Measurements from ENCODE around the gene NXPH3.

The NXPH3 gene

DNA sequence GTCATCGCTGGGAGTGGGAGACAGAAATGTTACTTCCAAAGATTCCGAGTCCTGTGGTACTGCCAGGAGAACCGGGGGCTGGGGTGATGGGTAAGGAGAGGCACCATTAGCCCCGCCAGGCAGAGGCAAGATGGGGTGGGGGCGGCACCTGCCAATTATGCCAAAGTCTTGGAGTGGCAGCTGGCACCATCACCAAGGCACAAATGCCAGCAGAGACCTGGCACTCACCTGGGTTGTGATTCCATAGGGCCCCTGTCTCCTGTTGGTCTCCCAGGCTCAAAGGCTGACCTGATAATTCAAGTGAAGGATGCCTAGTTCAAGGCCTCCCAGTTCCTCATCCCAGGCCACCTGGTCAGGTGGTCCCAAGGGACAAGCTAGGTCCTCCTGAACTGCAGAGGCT lies 7.6 kb downstream of the NXPH3 start:
- H3K4me3 ChIP-seq (ENCODE audit: low read depth, low read length), result no peak overlapping the region
- H3K36me3 ChIP-seq (replicated peaks), result no peaks in the 10 kb centered on the region
- no peaks in the 10 kb centered on the region for H3K27me3 ChIP-seq (replicated peaks)
- no peak for DNase-seq
- no peak overlapping the region for H3K27ac ChIP-seq
- TF ChIP-seq CTCF (IDR thresholded peaks at IDR 0.05; ENCODE audit: low read depth, low read length, missing control alignments), result no peak
- in situ Hi-C loops (cut with HindIII; ENCODE audit: low pct_ligation_motif_present, low sequenced_read_pairs), result no loop called here

DNA sequence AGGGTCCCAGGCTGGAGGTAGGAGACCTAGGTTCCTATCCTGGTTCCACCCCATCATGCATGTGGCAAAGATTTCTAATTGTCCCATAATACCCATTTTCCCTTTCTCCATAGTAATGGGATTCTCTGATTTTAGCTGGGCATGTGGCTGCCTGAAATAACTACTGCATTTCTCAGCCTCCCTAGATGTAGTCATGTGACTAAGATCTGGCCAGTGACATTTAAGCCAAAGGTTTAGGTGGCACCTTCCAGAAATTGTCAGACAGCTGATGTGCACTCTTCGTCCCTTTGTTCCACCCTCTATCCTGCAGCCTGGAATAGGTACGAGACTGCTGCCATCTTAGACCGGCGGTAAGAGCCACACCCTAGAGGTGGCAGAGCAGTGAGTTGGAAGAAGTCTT lies 8.2 kb downstream of the NXPH3 start:
- Histone ChIP-seq H3K27ac (no peak overlapping the region), H3K27me3 (replicated peaks) (no peaks in the 10 kb centered on the region), H3K36me3 (replicated peaks) (no peaks in the 10 kb centered on the region), H3K4me3 (ENCODE audit: low read depth, low read length) (no peak overlapping the region)
- no peak for TF ChIP-seq CTCF (IDR thresholded peaks at IDR 0.05; ENCODE audit: low read depth, low read length, missing control alignments)
- in situ Hi-C loops (cut with HindIII; ENCODE audit: low pct_ligation_motif_present, low sequenced_read_pairs), result no loop called here
- no peak for DNase-seq

DNA sequence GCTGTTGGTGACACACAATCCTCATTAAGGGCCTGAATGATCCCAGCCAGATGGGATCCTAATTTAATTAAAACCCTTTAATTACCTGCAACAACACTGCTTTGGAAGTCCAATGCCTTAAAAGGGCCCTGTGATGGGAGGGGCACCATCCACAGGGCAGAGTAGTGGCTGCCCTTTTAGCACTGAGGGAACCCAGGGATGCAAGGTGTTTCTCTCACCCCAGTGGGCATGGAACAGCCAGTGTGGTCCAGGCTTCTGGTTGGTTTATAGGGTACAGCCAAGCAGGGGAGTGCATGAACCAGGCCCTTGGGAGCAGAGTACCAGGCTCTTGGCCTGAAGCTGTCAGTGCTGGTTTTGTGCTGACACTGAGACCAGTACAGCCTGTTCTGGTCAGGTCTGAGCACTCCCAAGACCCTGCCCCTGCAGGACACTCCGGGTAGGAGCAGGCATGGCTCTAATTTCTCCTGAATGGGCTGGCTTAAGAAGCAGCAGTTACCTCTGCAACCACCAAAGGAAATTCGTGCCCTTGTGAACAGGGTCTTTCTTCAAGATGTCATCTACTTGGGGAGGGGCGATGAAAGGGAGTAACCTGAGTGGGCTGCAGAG lies 9.9 kb downstream of the NXPH3 start:
- peak; percentile 59 for TF ChIP-seq CTCF (IDR thresholded peaks at IDR 0.05; ENCODE audit: low read depth, low read length, missing control alignments)

DNA sequence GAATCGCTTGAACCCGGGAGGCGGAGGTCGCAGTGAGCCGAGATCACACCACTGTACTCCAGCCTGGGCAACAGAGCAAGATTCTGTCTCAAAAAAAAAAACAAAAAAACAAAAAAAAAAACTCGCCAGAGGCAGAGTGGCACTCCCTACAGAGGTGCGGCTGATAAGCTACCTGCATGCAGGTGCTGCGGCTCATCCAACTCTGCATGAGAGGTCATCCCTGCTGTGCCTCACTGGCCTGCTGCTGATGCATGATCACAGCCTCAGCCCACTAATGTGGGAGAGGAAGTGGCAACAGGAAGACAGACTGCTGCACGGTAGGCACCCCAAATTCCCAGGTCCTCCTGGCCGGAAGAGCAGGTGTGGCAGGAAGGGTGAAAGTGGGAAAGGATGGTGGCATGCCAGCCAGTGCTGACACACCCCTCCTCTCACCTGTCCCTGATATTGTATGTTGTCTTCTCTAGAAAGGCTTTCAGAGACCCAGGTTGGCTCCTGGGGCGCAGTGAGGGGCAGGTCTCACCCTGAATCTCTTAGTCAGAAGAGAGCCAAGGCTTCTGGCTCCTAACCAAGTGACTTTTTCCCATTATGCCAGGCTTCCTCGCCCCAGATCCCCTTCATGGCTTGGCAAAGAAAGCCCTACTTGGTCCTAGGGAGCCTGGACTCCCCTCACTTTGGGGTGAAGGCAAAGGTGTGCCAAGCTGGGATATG lies 11.8 kb downstream of the NXPH3 start:
- H3K27ac ChIP-seq, result no peak overlapping the region
- H3K4me3 ChIP-seq (ENCODE audit: low read depth, low read length), result no peak overlapping the region
- in situ Hi-C loops (cut with HindIII; ENCODE audit: low pct_ligation_motif_present, low sequenced_read_pairs), result no loop called here
- H3K36me3 ChIP-seq (replicated peaks), result no peaks in the 10 kb centered on the region
- H3K27me3 ChIP-seq (replicated peaks), result no peaks in the 10 kb centered on the region
- TF ChIP-seq CTCF (IDR thresholded peaks at IDR 0.05; ENCODE audit: low read depth, low read length, missing control alignments), result no peak
- no peak for DNase-seq

More for the DNA sequence above, 9.9 kb downstream of the NXPH3 start:
- H3K36me3 ChIP-seq (replicated peaks), result no peaks in the 10 kb centered on the region
- H3K27ac ChIP-seq, result no peak overlapping the region
- in situ Hi-C loops (cut with HindIII; ENCODE audit: low pct_ligation_motif_present, low sequenced_read_pairs), result no loop called here
- H3K27me3 ChIP-seq (replicated peaks), result no peaks in the 10 kb centered on the region
- DNase-seq, result no peak
- no peak overlapping the region for H3K4me3 ChIP-seq (ENCODE audit: low read depth, low read length)

DNA sequence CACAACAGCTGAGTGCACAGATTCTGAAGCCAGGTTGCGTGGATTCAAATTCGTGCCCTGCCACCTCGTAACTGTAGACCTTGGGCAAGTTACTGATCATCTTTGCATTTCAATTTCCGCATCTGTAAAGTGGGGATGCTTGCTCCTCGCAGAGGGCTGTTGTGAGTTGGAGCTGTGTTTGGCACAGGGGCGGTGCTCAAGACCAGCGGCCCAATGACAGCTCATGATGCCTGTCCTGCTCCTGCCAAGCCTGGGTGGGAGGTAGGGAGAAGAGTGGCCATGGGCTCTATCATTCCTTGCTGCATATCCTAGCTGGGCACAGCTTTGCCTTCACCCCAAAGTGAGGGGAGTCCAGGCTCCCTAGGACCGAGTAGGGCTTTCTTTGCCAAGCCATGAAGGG lies 12.6 kb downstream of the NXPH3 start:
- H3K36me3 ChIP-seq (replicated peaks), result no peaks in the 10 kb centered on the region
- in situ Hi-C loops (cut with HindIII; ENCODE audit: low pct_ligation_motif_present, low sequenced_read_pairs), result no loop called here
- DNase-seq, result no peak
- no peaks in the 10 kb centered on the region for H3K27me3 ChIP-seq (replicated peaks)
- H3K4me3 ChIP-seq (ENCODE audit: low read depth, low read length), result no peak overlapping the region
- TF ChIP-seq CTCF (IDR thresholded peaks at IDR 0.05; ENCODE audit: low read depth, low read length, missing control alignments), result no peak
- H3K27ac ChIP-seq, result no peak overlapping the region
